KMS-11 (cell line): ENCODE measurements around the gene SREK1IP1.

Experiments
- H2AFZ ChIP-seq: fragments of 200-600 bp; sonication (generic); 2 replicates; pipeline ENCODE4 v1.6.1; 2016; ENCODE audit warnings: antibody characterized with exemption, mixed run types, low read depth
- H3K27ac ChIP-seq: fragments of 200-600 bp; sonication (generic); 2 replicates; pipeline ENCODE4 v1.6.1; 2016; ENCODE audit warnings: mild to moderate bottlenecking, mixed run types
- H3K27me3 ChIP-seq: fragments of 200-600 bp; sonication (generic); 2 replicates; pipeline ENCODE4 v1.6.1; 2017; ENCODE audit warnings: mild to moderate bottlenecking, low read depth, mixed run types, moderate library complexity; ENCODE audit not compliant: insufficient read depth
- H3K36me3 ChIP-seq: fragments of 200-600 bp; sonication (generic); 2 replicates; pipeline ENCODE4 v1.6.1; 2017; ENCODE audit warnings: mild to moderate bottlenecking, mixed run types; ENCODE audit not compliant: insufficient read depth
- H3K4me1 ChIP-seq: fragments of 200-600 bp; sonication (generic); 2 replicates; pipeline ENCODE4 v1.6.1; 2016; ENCODE audit warnings: mild to moderate bottlenecking, low read depth, mixed run types; ENCODE audit not compliant: poor library complexity, severe bottlenecking
- H3K4me2 ChIP-seq: fragments of 200-600 bp; sonication (generic); 2 replicates; pipeline ENCODE4 v1.7.0; 2016; ENCODE audit warnings: mild to moderate bottlenecking, mixed run types
- H3K4me3 ChIP-seq: fragments of 200-600 bp; sonication (generic); IDR thresholded peaks from 2 replicates; pipeline ENCODE4 v1.6.1; 2017; ENCODE audit warnings: low read depth, low read length, mixed read lengths; ENCODE audit not compliant: insufficient read depth
- H3K79me2 ChIP-seq: fragments of 200-600 bp; sonication (generic); 2 replicates; pipeline ENCODE4 v1.6.1; 2016; ENCODE audit warnings: low read depth, mixed run types; ENCODE audit not compliant: insufficient read depth
- H3K9ac ChIP-seq: fragments of 200-600 bp; sonication (generic); 2 replicates; pipeline ENCODE4 v1.6.1; 2016; ENCODE audit warnings: mild to moderate bottlenecking, mixed run types
- H4K20me1 ChIP-seq: fragments of 200-600 bp; sonication (generic); 2 replicates; pipeline ENCODE4 v1.6.1; 2016; ENCODE audit warnings: mild to moderate bottlenecking, mixed run types; ENCODE audit not compliant: insufficient read depth
- TF ChIP-seq, protein P1 (sequence below): fragments of 200-600 bp; sonication (generic); conservative IDR thresholded peaks from 2 replicates; pipeline ENCODE4 v1.6.1; 2017; ENCODE audit warnings: low read depth, mild to moderate bottlenecking, antibody characterized with exemption, low read length, moderate library complexity, mixed read lengths

Gene SREK1IP1

DNA sequence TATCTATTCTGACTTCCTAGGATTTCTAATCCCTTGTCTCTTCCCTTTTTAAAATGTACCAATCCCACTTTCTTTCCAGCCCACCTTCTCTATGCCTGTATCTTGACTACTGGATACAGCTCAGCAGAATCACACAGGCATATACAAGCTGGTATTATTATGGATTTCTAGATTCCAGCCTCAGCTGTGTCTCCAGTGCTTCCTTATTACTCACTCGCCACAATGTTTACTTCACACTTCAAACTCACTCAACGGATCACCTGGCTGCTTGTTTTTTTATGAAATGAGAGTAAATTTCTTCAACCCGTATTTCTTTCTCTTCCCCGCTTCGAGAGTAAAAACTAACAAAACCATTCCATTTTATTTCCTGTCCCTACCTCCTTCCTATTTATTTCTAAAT, 39.0 kb upstream of the SREK1IP1 start:
- H3K36me3 ChIP-seq, result no peaks in the 10 kb centered on the region

DNA sequence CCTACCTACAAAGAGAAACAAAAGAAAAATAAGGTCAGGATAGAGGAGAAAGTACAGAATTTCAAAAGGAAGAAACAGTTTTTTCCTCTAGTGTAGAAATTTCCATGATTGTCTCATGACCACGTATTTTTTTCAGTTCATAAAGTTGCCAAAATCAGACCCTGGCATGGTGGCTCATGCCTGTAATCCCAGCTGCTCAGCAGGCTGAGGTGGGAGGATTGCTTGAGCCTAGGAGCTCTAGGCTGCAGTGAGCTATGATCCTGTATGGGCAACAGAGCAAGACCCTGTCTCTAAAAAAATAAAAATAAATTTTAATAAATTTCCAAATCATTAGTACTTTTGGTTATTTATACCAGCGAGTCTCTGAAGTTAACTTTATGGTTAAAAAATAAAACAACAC, 38.0 kb upstream of the SREK1IP1 start:
- Histone ChIP-seq H3K4me1 (no peaks in the 10 kb centered on the region), H3K9ac (no peak overlapping the region), H3K4me3 (no peak overlapping the region), H4K20me1 (no peaks in the 10 kb centered on the region), H2AFZ (no peak overlapping the region), H3K27ac (no peak overlapping the region), H3K36me3 (no peaks in the 10 kb centered on the region), H3K27me3 (no peaks in the 10 kb centered on the region), H3K79me2 (no peaks in the 10 kb centered on the region), H3K4me2 (no peak overlapping the region)
- TF ChIP-seq, protein P1, sequence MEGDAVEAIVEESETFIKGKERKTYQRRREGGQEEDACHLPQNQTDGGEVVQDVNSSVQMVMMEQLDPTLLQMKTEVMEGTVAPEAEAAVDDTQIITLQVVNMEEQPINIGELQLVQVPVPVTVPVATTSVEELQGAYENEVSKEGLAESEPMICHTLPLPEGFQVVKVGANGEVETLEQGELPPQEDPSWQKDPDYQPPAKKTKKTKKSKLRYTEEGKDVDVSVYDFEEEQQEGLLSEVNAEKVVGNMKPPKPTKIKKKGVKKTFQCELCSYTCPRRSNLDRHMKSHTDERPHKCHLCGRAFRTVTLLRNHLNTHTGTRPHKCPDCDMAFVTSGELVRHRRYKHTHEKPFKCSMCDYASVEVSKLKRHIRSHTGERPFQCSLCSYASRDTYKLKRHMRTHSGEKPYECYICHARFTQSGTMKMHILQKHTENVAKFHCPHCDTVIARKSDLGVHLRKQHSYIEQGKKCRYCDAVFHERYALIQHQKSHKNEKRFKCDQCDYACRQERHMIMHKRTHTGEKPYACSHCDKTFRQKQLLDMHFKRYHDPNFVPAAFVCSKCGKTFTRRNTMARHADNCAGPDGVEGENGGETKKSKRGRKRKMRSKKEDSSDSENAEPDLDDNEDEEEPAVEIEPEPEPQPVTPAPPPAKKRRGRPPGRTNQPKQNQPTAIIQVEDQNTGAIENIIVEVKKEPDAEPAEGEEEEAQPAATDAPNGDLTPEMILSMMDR, result no peak

More for the DNA sequence above, 39.0 kb upstream of the SREK1IP1 start:
- no peak overlapping the region for H2AFZ ChIP-seq
- H3K27ac ChIP-seq, result no peak overlapping the region
- H3K79me2 ChIP-seq, result no peaks in the 10 kb centered on the region
- H3K4me3 ChIP-seq, result no peak overlapping the region
- no peak overlapping the region for H3K4me2 ChIP-seq
- H3K27me3 ChIP-seq, result no peaks in the 10 kb centered on the region
- TF ChIP-seq, protein P1, result no peak
- no peaks in the 10 kb centered on the region for H3K4me1 ChIP-seq
- H4K20me1 ChIP-seq, result no peaks in the 10 kb centered on the region
- H3K9ac ChIP-seq, result no peak overlapping the region

DNA sequence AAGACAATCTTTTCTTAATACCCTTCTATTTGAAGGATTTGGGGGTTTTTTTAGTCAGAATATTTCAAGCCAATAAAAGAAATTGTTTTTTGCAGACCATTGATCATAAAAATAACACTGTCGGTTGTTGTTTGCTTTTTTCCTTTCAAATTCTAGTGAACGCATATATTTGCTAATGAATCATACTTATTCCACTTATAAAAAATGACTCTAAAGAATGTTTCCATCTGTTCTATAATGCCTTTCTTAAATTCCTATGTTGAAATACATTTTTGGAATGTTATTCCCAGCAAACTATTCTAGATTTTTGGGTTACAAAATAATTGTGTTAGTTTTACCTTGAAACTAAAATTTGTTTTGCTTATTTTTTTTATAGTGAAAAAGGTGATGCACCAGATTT, 32.4 kb upstream of the SREK1IP1 start:
- H3K36me3 ChIP-seq, result no peaks in the 10 kb centered on the region
- TF ChIP-seq, protein P1, result no peak
- no peaks in the 10 kb centered on the region for H3K79me2 ChIP-seq
- no peak overlapping the region for H3K9ac ChIP-seq
- H3K4me2 ChIP-seq, result no peak overlapping the region
- no peaks in the 10 kb centered on the region for H3K4me1 ChIP-seq
- H3K4me3 ChIP-seq, result no peak overlapping the region
- H3K27me3 ChIP-seq, result no peaks in the 10 kb centered on the region
- H2AFZ ChIP-seq, result no peak overlapping the region
- no peak overlapping the region for H3K27ac ChIP-seq
- H4K20me1 ChIP-seq, result no peaks in the 10 kb centered on the region

DNA sequence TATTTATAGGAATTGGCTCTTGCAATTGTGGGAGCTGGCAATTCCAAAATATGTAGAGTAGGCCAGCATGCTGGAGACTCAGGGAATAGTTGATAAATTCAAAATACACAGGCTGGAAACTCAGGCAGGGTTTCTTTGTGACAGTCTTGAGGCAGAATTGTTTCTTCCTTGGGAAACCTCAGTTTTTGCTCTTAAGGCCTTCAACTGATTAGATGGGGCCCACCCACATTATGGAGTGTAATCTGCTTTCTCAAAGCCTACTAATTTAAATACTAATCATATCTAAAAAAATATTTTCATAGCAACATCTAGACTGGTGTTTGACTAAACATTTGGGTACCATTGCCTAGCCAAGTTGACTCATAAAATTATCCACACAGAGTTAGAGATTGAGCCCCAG, 27.8 kb upstream of the SREK1IP1 start:
- no peaks in the 10 kb centered on the region for H3K36me3 ChIP-seq

More for the DNA sequence above, 27.8 kb upstream of the SREK1IP1 start:
- Histone ChIP-seq H3K9ac (no peak overlapping the region), H3K4me2 (no peak overlapping the region), H3K27me3 (no peaks in the 10 kb centered on the region), H2AFZ (no peak overlapping the region), H3K79me2 (no peaks in the 10 kb centered on the region), H3K4me3 (no peak overlapping the region), H3K4me1 (no peaks in the 10 kb centered on the region), H3K27ac (no peak overlapping the region), H4K20me1 (no peaks in the 10 kb centered on the region)
- TF ChIP-seq, protein P1, result no peak
